NCI-H146 treated with DMSO at 0.1 percent for 48 hours (cell line): ENCODE results near the gene HAUS7.

Experiments used
- DNase-seq: peaks from one replicate; lab custom pipeline; 2025; ENCODE audit not compliant: unreplicated experiment; lab: John Stamatoyannopoulos, UW

Gene HAUS7

GRCh38 chrX:153470411-153471363 is at the start of gene HAUS7:
Gene HAUS7 (minus strand): TSS chrX:153470576. CDS start chrX:153470557, 19 bp downstream.
- DNase-seq, result peak; percentile 84

GRCh38 chrX:153519569-153520286 is 49.4 kb upstream of the HAUS7 start:
- DNase-seq, result peak; percentile 7

- DNase-seq, result no peak
Observed at GRCh38 chrX:153517946-153518834, 47.8 kb upstream of the HAUS7 start.

GRCh38 chrX:153517423-153517822 is 47.0 kb upstream of the HAUS7 start, which contains the start of gene ATP2B3:
Gene ATP2B3 (plus strand): TSS chrX:153517642. CDS start chrX:153536248, 18,606 bp downstream.
- DNase-seq, result no peak

- no peak for DNase-seq
Observed at GRCh38 chrX:153516073-153516472, 45.7 kb upstream of the HAUS7 start.

- DNase-seq, result no peak
Observed at GRCh38 chrX:153515435-153515834, 45.1 kb upstream of the HAUS7 start.

GRCh38 chrX:153514259-153514658 is 43.9 kb upstream of the HAUS7 start:
- no peak for DNase-seq

- DNase-seq, result no peak
Observed at GRCh38 chrX:153513265-153513664, 42.9 kb upstream of the HAUS7 start.

- no peak for DNase-seq
Observed at GRCh38 chrX:153512501-153512893, 42.1 kb upstream of the HAUS7 start.

- no peak for DNase-seq
Observed at GRCh38 chrX:153511784-153512500, 41.6 kb upstream of the HAUS7 start.

- no peak for DNase-seq
Observed at GRCh38 chrX:153510383-153510782, 40.0 kb upstream of the HAUS7 start.

- DNase-seq, result no peak
Observed at GRCh38 chrX:153509592-153509991, 39.2 kb upstream of the HAUS7 start.

- DNase-seq, result peak; percentile 6
Observed at GRCh38 chrX:153507484-153508178, 37.3 kb upstream of the HAUS7 start.

- DNase-seq, result no peak
Observed at GRCh38 chrX:153505361-153505760, 35.0 kb upstream of the HAUS7 start.

GRCh38 chrX:153504445-153505016 is 34.2 kb upstream of the HAUS7 start:
- DNase-seq, result no peak

- no peak for DNase-seq
Observed at GRCh38 chrX:153502796-153503195, 32.4 kb upstream of the HAUS7 start.

- DNase-seq, result no peak
Observed at GRCh38 chrX:153502131-153502530, 31.8 kb upstream of the HAUS7 start.

- no peak for DNase-seq
Observed at GRCh38 chrX:153501530-153501929, 31.2 kb upstream of the HAUS7 start.

- DNase-seq, result no peak
Observed at GRCh38 chrX:153500676-153501280, 30.4 kb upstream of the HAUS7 start.
